ENCODE results near the gene SH2D1B.
"Not testable (repeated sequence)": the region's sequence is repeated elsewhere in the genome, so short reads cannot be mapped to it uniquely, and the experiment has no call there.

Gene SH2D1B

GRCh38 chr1:162412002-162412401 is at the start of gene SH2D1B:
TSS of gene SH2D1B (minus strand) at chr1:162412136. CDS start at chr1:162412016, 120 bp downstream.
- DNase-seq = no peak

- no peak for DNase-seq
Measured at GRCh38 chr1:162458236-162458635, 46.3 kb upstream of the SH2D1B start.

DNA sequence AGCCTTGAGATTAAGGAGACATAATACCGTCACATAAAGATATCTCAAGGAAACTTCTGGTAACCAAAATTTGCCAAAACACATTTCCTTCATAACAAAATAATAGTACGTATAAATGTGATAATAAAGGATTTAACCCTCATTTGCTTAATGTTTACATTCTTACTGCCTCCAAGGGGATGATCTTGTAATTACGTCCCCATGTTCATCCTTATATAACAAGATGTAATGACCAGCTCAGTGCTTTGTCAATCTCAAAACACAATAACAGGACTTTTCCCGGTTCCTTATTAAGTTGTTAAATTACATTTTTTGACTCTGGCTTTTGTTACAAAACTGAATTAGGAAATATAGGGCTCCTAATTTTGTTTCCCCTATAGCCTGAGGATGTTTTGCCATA is 44.4 kb upstream of the SH2D1B start:
- DNase-seq = no peak

DNA sequence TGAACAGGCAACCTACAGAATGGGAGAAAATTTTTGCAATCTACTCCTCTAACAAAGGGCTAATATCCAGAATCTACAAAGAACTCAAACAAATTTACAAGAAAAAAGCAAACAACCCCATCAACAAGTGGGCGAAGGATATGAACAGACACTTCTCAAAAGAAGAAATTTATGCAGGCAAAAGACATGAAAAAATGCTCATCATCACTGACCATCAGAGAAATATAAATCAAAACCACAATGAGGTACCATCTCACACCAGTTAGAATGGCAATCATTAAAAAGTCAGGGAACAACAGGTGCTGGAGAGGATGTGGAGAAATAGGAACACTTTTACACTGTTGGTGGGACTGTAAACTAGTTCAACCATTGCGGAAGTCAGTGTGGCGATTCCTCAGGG is 42.4 kb upstream of the SH2D1B start:
- not testable (repeated sequence) for DNase-seq

GRCh38 chr1:162446946-162447345 is 35.0 kb upstream of the SH2D1B start:
- no peak for DNase-seq

DNA sequence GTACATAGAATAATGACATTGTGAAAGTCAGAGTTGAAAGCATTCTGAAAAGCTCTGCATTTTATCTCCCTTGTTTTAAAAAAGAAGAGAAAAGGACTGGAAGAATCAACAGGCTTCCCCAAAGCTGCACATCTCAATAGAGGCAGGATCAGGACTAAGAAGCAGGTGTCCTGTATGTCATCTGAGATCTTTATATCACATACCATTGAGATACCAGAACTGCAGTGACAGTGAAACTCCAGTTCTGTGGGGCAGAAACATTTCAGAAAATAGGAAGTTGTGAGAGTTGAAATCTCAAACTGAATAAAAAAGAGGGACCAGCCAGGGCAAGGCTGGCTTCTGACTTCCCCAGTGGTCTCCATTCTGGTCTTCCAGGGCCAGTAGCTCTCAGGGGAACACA is 33.0 kb upstream of the SH2D1B start:
- DNase-seq = no peak

GRCh38 chr1:162432977-162433713 is 21.2 kb upstream of the SH2D1B start:
- DNase-seq = not testable (repeated sequence)

DNA sequence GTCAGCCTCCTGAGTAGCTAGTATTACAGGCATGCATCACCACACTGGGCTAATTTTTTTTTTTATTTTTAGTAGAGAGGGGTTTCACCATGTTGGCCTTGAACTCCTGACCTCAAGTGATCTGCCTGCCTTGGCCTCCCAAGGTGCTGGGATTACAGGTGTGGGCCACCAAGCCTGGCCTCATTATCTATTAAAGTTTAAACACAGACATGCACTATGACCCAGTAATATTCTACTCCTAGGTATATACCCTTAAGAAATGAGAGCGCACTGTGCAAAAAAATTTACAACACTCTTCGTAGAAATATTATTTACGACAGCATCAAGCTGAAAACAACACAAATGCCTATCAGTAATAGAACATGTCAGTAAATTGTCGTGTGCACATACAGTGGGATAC is 18.6 kb upstream of the SH2D1B start:
- DNase-seq = no peak

GRCh38 chr1:162422662-162423375 is 10.9 kb upstream of the SH2D1B start:
- DNase-seq = no peak

- DNase-seq = no peak
Measured at GRCh38 chr1:162421258-162422164, 9.6 kb upstream of the SH2D1B start.

DNA sequence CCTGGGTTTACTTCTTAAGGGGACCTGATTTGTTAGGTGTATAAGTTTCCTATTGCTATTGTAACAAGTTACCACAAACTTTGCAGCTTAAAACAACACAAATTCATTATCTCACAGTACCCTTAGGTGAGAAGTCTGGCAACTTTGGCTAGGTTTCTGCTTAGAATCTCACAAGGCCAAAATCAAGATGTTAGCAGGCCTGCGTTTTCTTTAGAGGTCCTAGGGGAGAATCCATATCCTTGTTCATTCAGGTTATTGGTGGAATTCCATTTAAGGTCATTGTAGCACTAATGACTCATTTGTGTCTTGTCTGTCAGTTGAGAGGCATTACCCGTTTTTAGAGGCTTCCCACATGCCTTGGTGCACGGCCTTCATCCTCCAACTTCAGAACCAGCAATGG is 8.2 kb upstream of the SH2D1B start:
- no peak for DNase-seq

DNA sequence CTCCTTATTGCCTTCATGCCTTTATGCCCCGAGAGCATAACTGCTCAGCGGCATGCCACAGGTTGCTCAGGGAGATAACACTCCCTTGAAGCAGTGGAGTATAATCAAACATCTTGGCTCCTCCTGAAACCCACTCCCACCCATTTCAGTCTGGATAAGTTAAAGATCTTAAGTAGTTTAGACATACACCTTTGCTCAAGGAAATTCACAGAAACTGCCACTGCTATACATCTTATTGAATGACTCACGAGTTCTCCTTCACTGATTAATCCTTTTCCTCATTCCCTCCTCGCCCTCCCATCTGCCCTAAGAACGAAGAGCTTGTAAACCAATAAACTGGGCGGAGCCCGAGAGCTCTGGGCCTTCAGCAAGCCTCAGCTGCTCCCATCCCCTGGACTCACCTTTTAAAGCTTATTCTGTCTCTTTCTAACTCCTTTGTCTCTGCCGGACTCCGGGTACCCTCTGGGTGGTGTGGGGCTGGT is 7.6 kb upstream of the SH2D1B start:
- not testable (repeated sequence) for DNase-seq

DNA sequence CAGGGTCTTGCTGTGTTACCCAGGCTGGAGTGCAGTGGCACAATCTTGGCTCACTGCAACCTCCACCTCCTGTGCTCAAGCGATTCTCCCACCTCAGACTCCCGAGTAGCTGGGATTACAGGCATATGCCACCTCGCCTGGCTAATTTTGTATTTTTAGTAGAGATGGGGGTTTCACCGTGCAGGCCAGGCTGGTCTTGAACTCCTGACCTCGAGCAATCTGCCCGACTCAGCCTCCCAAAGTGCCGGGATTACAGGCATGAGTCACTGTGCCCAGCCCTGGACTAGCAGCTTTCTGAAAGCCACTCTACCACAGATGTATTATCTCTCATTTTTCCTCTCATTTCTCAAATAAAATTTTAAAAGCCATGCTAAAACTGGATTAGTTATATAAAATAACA is 6.6 kb upstream of the SH2D1B start:
- DNase-seq = not testable (repeated sequence)

DNA sequence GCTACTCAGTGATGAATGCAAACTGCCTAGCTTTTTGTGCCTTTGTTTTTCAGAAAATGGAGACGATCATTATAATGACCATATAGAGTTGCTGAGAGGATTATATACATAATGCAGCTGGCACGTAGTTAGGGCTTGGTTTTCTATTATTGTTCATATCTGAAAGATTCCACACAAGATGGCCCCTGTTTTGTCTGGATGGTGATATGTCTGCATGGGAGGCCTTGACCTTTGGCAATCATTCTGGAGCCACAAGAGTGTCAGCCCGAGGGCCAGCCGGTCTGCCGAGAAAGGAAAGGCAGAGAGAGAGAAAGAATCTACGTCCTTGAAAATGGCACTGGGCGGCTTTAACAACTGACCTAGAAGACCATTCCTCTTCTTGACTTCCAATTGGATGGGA is 5.7 kb upstream of the SH2D1B start:
- DNase-seq = no peak

- DNase-seq = no peak
Measured at GRCh38 chr1:162416909-162417308, 5.0 kb upstream of the SH2D1B start.

- no peak for DNase-seq
Measured at GRCh38 chr1:162416215-162416614, 4.3 kb upstream of the SH2D1B start.

DNA sequence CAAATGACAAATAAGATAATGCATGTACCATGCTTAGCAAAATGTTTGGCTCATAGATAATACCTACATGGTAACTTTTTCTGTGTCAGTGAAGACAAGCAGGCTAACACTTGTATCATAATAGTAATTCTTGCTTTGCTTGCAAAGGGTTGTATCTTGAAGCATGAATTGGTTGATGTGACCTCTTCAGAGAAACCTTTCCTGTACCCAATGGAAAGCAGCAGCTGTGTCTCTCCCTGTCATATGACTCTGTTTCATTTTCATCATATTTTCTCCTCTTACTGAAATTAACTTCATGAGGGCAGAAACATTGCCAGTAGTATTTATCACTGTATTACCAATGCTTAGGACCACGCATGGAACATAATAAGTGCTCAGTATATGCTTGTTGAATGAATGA is 4.4 kb downstream of the SH2D1B start:
- no peak for DNase-seq

DNA sequence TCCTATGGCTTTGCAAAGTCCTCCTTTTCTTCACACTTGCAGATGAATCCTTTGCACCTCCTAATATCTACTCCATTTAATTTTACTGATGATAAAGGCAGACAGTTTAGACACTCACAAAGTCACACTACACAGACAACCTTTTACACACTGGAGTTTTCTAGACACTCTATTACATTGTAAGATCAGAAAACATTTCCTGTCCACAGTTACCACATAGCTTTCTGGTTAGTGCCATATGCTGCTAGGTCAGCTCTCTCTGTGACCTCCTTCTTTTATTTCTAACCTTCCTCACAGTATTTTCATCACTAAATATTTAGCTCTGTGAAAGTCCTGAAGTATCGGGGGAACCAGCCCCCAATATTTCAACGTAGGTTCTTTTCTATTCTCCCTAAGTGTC is 5.1 kb downstream of the SH2D1B start:
- DNase-seq = no peak

DNA sequence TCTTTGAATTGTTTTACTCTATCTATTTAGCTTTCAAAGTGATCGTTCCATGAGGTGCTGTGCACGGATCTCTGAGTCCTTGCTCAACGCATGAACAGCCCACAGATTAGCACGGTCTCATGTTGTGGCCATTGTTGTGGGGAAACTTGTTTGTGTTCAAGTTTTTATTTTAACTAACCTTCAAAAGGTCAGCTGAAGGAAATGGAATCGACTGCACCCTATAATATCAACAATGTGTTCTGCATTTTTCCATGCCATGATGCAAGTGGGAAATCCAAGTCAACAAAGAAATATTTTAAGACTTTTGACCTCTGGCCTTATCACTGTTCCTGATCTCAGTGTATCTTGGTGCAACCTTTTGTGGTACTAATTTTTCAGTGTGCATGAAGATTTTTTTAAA is 6.1 kb downstream of the SH2D1B start:
- no peak for DNase-seq

DNA sequence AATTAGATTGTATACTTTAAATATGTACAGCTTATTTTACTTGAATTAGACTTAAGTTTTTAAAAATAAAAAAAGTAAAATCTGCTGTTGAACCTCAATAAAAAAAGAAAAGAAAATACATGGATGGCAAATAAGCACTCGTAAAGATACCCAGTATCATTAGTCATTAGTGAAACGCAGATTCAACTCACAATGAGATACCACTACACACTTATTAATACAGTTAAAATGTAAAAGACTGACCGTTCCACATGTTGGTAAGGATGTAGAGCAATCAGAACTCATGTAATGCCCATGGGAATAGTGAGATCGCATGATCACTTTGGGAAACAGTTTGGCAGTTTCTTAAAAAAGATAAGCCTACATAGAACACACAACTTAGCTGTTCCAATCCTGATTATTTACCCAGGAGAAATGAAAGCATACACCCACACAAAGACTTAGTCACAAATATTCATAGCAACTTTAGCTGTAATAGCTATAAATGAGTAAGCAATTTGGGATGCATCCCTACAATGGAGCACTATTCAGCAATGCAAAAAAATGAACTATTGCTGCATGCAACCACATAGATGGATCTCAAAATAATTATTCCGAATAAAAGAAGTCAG is 7.3 kb downstream of the SH2D1B start:
- no peak for DNase-seq

- no peak for DNase-seq
Measured at GRCh38 chr1:162400790-162401355, 11.1 kb downstream of the SH2D1B start.

- DNase-seq = no peak
Measured at GRCh38 chr1:162398999-162399580, 12.8 kb downstream of the SH2D1B start.

Data from amniotic stem cell (primary cell).